ENCODE measurements around the gene RAD50.
"Not testable (repeated sequence)": the region's sequence is repeated elsewhere in the genome, so short reads cannot be mapped to it uniquely, and the experiment has no call there.

RAD50 gene

DNA sequence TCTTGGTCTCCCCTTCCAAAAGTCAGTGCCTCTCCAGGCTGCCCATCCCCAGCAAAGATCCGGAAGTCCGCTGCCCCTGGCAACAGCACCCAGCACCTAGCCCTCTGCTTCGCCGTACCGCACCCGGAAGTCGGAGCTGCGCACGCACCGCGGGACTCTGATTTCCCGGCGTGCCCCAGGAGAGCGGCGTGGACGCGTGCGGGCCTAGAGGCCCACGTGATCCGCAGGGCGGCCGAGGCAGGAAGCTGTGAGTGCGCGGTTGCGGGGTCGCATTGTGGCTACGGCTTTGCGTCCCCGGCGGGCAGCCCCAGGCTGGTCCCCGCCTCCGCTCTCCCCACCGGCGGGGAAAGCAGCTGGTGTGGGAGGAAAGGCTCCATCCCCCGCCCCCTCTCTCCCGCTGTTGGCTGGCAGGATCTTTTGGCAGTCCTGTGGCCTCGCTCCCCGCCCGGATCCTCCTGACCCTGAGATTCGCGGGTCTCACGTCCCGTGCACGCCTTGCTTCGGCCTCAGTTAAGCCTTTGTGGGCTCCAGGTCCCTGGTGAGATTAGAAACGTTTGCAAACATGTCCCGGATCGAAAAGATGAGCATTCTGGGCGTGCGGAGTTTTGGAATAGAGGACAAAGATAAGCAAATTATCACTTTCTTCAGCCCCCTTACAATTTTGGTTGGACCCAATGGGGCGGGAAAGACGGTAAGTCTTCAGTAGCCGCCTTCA, at the start of gene RAD50:
RAD50 (plus strand) TSS at position 215 of the 715 bp plus-strand sequence; CDS start at position 563, 348 bp downstream.
- peak; percentile 93 for DNase-seq (ENCODE audit: low read depth)

DNA sequence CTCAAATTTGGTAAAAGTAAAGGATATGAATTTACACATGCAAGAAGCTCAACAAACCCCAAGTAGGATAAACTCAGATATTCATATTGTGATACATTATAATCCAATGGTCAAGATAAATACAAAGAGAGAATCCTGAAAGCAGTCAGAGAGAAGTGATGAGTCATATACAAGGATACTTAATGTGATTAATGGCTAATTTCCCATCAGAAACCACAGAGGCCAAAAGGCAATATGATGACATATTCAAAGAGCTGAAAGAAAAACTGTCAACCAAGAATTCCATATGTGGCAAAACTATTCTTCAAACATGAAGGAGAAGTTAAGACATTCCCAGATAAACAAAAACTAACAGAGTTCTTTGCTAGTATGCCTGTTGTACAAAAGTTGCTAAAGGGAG, 46.7 kb upstream of the RAD50 start:
- no peak for DNase-seq (ENCODE audit: low read depth)

DNA sequence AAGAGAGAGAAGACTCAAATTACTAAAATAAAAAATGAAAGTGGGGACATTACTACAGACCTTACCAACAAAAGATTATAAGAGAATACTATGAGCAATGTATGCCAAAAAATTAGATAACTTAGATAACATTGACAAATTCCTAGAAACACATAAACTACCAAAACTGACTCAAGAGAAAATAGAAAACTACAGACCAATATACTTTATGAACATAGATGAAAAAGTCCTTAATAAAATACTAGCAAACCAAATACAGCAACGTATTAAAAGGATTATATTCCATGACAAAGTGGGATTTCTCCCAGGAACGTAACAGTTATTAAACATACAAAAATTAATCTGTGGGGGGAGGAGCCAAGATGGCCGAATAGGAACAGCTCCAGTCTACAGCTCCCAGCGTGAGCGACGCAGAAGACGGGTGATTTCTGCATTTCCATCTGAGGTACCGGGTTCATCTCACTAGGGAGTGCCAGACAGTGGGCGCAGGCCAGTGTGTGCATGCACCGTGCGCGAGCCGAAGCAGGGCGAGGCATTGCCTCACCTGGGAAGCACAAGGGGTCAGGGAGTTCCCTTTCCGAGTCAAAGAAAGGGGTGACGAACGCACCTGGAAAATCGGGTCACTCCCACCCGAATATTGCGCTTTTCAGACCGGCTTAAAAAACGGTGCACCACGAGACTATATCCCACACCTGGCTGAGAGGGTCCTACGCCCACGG, 43.0 kb upstream of the RAD50 start:
- not testable (repeated sequence) for DNase-seq (ENCODE audit: low read depth)

DNA sequence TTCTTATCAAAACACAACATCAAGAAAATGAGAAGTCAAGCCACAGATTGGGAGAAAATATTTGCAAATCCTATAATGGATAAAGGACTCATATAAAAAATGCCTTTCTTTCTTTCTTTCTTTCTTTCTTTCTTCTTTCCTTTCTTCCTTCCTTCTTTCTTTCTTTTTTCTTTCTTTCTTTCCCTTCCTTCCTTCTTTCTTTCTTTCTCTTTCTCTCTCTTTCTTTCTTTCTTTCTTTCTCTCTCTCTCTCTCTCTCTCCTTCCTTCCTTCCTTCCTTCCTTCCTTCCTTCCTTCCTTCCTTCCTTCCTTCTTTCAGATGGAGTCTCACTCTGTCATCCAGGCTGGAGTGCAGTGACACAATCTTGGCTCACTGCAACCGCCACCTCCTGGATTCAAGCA, 34.7 kb upstream of the RAD50 start:
- not testable (repeated sequence) for DNase-seq (ENCODE audit: low read depth)

DNA sequence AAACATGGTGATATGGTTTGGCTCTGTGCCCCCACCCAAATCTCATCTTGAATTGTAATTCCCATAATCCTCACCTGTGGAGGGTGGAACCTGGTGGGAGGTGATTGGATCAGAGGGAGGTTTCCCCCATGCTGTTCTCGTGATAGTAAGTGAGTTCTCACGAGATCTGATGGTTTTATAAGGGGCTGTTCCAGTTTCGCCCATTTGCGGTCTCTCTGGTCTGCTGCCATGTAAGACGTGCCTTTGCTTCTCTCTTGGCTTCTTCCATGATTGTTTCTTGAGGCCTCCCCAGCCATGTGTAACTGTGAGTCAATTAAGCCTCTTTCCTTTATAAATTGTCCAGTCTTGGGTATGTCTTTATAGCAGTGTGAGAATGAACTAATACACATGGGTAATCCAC, 31.9 kb upstream of the RAD50 start:
- DNase-seq (ENCODE audit: low read depth) = not testable (repeated sequence)

DNA sequence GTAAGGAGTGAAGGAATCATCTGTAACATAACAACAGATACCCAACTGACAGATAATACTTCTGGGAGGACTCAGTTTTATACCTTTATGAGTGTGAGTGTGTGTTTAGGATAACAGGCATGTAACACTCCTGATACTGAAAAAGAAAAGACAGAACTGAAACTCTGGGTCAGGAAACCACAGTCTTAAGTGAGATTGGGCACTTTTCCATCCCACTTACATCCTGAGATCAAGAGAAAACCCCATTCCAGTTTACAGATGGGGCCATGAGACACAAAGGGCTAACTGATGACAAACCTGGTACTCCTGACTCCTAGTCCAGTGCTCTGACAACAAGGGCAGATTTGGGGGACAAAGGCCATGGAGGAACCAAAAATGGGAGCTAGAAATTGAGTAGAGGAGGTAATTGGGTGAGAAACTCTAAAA, 31.5 kb upstream of the RAD50 start:
- no peak for DNase-seq (ENCODE audit: low read depth)

DNA sequence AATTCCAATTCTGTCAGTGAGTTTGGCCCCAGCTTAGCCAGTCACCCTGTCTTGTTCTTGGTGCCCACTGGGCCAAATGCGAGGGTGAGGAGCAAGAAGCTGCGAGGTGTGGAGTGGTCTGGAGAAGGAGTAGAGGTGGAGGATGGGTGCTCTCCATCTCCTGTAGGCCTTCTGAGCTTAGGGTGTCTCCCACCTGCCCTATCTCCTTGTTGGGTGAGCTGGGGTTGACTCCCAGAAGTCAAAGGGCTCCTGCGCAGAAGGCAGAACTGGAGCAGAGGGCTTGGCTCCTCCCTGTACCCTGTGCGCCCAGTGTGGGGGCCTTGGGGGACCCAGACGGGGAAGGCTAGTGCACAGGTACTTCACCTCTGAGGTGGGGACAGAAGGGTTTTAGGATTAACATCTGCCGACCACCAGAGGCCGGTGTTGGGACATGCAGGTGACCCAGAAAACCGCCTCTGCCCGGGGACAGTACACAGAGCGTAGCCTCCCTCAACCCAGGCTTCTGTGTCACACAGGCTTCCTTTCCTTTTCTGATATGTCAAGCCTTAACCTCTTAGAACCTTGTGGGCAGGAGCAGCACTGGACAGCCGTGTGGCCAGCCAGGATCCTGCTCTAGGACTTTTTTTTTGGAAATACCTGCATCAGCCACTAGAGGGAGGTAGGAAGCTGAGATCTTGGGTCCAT, 30.3 kb upstream of the RAD50 start:
- DNase-seq (ENCODE audit: low read depth) = peak; percentile 18

DNA sequence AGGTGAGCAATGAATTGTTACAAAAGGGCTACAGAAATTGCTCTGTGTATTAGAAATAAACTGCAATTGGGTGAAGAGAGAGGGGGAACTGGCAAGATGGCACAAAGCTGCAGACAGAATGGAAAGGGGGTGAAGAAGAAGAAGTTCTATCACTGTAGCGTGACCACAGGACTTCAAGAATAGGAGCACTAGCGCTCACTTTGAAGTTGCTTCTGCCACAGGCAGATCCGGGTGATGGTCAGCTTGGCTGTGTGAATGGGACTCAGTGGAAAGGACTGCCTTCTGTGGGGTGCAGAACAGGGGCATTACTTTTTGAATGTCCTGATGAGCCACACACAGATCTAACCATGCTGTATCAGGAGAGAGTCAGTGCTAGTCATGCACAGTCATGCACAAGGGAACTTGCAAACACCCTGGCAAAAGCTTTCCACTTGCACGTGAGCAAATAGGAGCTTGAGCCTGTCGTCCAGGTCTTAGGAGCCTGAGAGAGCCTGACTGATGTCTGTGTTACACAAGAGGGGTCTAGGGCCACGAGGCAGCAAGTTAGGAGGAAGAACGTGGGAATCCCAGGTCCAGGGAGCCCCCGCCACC, 29.7 kb upstream of the RAD50 start:
- DNase-seq (ENCODE audit: low read depth) = no peak

DNA sequence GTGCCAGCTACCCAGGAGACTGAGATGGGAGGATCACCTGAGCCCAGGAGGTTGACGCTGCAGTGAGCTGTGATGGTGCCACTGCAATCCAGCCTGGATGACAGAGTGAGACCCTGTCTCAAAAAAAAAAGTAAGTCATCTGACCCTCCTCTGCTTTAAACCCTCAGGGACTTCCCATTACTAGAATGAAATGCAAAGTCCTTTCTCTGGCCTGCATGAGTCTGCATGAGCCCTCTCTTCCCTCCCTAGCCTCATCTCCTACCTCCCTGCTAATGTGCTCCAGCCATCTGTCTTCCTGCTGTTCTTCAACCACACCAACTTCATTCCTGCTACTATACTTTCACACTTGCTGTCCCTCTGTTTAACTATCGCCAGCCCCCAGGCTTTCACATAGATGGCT, 28.8 kb upstream of the RAD50 start:
- DNase-seq (ENCODE audit: low read depth) = no peak

DNA sequence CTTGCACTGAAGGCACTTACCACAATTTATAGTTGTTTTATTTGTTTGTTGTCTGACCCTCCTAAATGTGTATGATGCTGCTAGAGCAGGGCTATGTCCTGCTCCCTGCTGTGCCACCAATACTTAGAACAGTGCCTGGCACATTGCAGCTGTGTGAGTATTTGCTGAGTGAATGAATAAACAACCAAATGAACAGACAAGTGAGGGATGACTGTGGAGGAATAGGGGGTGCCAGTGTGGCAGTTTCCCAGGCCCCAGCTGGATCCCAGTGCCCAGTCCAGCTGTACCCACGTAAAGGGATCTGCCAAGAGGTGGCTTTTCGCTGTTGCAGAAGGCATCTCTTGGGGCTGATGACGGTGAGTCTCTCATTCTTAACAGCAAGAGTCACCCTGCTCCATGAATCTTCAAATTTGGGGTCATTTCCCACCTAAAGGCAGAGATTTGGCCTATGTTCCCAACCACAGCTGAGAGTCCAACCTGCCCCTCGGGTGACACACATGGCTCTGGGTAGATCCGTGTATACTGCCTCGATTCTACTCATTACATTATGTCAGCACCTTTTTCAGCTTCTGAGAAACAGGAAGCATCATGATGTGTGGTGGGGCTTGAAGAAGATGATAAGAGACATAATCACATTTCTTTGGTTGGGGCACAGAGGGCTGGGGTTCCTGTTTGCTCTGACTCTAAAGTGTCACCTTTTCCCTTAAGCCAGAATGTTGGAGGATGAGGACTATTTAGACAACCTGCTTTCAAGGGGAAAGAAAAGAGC, 27.7 kb upstream of the RAD50 start:
- DNase-seq (ENCODE audit: low read depth) = no peak

DNA sequence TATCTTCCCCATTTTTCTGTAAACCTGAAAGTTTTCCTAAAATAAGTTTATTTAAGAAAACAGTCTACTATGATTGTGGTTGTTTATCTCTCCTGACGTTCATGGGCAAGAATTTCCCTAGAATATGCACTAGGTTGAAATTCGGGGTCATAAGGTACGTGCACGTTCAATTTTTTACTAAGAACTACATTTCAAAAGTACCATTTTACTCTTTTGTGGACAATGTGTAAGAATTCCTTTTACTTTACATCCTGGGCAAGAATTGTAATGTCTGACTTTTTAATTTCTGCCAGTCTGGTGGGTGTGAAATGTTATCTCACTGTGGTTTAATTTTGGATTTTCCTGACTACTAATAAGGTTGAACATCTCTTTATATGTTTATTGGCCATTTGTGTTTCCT, 25.8 kb upstream of the RAD50 start:
- DNase-seq (ENCODE audit: low read depth) = no peak

DNA sequence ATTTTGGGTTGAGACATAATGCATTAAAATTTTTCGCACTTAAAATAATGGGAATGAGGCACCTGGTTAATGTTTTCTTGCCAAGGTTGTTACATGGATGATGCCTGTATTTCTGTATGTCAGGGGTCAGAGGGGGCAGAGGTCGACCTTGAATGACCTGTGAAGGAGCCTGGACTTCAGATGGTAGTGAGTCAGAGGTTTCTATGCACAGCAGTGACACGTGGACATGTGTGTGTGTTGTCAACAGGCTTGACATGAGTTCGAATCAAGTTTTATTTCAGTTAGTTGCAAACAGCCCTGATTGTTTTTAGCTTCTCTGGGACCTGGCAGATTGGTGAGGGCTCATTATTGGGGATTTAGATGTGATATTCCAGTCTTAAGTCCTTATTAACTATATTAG, 17.1 kb upstream of the RAD50 start:
- no peak for DNase-seq (ENCODE audit: low read depth)

DNA sequence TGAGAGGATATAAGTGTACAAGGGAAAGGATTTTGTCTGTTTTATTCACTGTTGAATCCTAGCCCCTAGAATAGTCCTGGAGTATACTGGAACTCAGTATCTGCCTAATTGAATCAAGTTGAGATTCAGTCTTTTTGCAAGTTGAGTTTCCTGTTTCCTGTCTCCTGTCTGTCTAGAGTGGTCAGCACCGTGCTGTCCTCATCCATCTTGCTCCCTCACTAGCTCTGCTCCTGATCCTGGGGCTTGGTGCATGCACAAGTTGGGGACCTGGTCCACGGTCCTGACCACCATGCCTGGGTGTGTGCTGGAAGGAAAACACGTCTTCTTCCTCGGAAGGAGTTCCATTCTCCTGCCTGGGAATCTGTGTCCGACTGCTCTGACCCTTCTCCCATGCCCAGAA, 16.6 kb upstream of the RAD50 start:
- DNase-seq (ENCODE audit: low read depth) = no peak

DNA sequence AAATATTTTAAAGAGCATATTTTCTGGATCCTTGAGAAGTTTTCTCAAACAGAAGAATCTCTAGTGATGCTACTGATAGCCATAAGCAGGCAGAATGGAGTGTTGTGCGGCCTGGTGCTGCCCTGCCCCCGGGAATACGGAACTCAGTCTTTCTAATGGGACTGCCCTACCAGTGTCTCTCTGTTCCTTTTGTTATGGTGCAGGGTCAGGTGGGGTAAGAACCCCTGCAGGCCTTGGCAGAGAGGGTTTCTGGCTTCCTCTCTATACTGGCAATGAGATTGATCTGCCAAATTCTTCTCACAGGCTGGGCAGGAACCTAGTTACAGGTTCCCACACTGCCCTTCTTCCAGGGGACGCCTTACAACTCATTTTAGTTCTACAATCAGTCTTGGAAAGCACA, 16.0 kb upstream of the RAD50 start:
- no peak for DNase-seq (ENCODE audit: low read depth)

DNA sequence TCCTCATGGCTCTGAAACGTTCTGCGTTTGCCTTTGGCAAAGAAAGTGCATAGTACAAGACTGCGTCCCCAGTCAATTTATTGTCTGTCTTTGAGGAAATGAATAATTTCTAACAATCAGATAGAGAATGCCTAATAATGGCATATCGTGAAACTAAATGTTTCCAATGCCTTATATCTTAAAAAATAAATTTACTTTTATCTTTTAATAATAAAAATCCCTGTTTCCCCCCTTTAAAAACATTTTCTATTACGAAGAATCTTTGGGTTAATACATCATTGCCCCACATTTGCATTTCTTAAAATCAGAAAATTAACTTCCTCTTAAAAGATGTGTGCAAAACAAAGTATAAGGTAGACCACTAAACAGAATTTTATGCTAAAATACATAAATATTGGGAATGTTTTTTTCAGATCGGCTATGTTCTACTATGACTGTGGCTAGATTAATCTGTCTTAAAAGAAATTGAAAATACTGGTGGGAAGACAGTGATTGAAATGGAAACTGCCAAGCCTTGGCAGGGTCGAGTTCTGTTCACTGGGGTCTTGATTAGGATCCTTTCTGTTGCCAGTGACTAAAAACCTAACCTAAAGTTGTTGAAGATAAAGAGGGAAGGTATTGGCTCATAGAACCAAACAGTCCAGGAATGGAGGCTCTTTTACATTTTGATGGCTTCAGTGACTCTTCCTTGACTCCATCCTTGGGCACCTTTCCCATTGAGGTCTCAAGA, 13.1 kb upstream of the RAD50 start, which contains the start of gene IL5:
IL5 (minus strand) TSS at position 51 of the 730 bp plus-strand sequence; CDS start at position 7, 44 bp downstream.
- DNase-seq (ENCODE audit: low read depth) = no peak

DNA sequence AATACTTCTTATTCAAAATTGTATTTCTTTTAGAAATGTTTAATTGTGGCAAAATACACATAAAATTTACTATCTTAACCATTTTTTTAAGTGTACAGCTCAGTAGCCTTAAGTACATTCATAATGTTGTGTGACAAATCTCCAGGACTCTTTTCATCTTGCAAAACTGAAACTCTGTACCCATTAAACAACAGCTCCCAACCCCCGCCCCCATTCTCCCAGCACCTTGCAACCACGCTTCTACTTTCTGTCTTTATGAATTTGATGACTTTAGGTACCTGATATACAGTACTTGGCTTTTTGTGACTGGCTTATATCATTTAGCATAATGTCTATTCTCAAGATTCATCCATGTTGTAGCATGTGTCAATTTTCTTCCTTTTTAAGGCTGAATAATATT, 10.7 kb upstream of the RAD50 start:
- DNase-seq (ENCODE audit: low read depth) = peak; percentile 63

DNA sequence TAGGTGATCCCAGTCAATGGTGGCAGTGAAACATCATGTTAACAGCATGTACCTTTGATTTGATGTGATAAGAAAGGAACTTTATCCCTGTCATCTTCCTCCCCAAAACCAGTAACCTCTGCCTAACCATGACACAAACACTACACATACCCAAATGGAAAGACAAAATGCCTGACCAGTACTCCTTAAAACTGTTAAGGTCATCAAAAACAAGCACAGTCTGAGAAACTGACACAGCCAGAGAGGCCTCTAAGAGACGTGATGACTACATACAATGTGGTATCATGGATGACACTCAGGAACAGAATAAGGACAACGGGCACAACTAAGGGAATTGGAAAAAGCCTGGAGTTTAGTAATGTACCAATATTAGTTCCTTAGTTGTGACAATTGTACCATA, 9.5 kb upstream of the RAD50 start:
- DNase-seq (ENCODE audit: low read depth) = no peak

DNA sequence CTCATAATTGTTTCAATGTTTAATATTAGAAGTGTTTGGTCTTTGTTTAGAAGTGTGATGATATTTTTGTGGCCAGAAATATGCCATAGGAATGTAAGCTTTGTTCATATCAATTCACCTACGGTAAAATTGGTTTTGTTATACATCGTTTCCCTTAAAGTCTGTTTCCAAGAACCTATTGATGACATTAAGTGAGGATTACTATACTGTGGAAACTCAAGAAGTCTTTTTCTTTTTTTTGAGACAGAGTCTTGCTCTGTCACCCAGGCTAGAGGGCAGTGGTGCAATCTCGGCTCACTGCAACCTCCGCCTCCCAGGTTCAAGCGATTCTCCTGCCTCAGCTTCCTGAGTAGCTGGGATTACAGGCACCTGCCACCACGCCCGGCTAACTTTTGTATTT, 7.9 kb upstream of the RAD50 start:
- DNase-seq (ENCODE audit: low read depth) = not testable (repeated sequence)

DNA sequence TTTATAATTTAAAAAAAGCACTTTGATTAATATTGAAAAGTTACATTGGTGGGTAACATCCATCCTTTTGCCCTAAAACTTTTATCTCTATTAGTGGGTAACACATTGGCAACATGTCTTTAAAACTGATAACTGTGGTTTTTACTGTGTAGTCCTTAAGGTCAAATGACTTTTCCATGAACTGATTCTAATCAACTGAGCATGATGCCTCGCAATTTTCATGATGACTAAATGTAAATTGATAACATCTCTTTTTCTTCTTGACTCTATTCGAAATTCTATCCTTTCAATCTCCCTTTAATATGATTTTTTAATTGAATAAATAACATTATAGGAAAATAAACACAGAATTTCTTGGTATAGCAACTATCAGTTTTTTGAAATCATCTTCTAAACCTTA, 7.2 kb upstream of the RAD50 start:
- no peak for DNase-seq (ENCODE audit: low read depth)

DNA sequence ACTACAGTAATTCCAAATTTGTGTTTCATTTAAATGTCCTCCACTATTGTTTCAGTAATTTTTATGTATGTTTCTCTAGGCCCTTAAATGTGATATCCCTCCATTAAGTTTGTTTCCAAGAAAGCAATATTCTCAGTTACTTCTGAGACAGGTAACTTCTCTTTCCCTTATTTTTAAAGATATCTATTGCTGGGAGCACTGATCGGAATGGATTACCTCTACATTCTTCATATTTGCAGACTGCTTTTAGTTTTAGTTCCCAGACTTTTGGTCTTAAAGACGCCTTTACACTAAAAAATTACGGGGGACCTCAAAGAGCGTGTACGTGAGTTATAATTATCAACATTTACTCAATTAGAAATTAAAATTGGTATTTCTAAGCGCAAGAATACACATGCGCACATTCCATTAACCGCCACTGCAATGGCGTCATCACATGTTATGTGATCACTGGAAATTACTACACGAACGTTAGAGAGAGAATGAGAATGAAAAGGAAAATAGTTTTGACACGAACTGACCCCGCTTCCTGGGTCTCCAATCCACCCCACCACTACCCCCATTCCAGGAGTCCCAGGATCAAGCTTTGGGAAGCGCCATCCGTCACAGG, 519 bp upstream of the RAD50 start:
- DNase-seq (ENCODE audit: low read depth) = no peak

All from activated T-cell treated with anti-CD3 and anti-CD28 coated beads for 48 hours (primary cell).